ENCODE measurements around the gene TTF1. TPM values are rescaled to one million over a fixed set of nuclear protein-coding genes. Genes with fewer than 3 reads are reported as not detected.

Gene TTF1
- total RNA-seq, 1 experiment from 2014 or later = 26.9 TPM

DNA sequence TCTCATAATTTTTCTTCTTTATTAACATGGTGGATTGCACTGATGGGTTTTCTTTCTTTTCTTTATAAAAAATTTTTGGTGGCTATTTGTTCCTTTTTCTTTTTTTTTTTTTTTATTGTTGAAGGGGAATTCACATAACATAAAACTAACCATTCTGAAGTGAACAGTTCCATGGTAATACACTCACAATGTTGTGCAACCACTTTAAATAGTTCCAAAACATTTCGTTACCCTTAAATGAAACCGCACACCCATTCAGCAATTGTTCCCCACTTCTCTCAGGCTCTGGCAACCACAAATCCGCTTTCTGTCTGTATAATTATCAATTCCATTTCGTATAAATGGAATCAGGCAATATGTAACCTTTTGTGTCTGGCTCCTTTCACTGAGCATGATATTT is 40.2 kb downstream of the TTF1 start:
- Histone ChIP-seq H3K9ac (ENCODE audit: extremely low read depth, insufficient read length, low read length) (no peak overlapping the region), H2BK5ac (ENCODE audit: insufficient read length, low read length) (no peak overlapping the region), H4K5ac (ENCODE audit: insufficient read length, low read depth, low read length) (no peak overlapping the region), H3K4me1 (ENCODE audit: insufficient read depth, low read length) (no peaks in the 10 kb centered on the region), H2BK120ac (ENCODE audit: low read depth, low read length, poor library complexity, severe bottlenecking) (no peak overlapping the region), H3K4ac (ENCODE audit: low read depth, low read length) (no peak overlapping the region), H2BK12ac (ENCODE audit: insufficient read length, low read depth, low read length) (no peak overlapping the region), H2BK15ac (ENCODE audit: low read depth, low read length) (no peak overlapping the region), H3K14ac (ENCODE audit: insufficient read depth, low read length) (no peak overlapping the region), H3K56ac (ENCODE audit: insufficient read length, low read depth, low read length) (no peak overlapping the region), H4K91ac (ENCODE audit: insufficient read length, low read depth, low read length) (no peak overlapping the region), H3K9me3 (ENCODE audit: control insufficient read depth, low read depth, low read length) (no peaks in the 10 kb centered on the region), H2AK5ac (ENCODE audit: insufficient read length, low read length) (no peak overlapping the region), H4K20me1 (ENCODE audit: control insufficient read depth, insufficient read depth, insufficient read length) (no peaks in the 10 kb centered on the region), H4K8ac (replicated peaks; ENCODE audit: insufficient read length, low read depth, low read length) (no peak overlapping the region), H3K18ac (ENCODE audit: insufficient read length, low read depth, low read length) (no peak overlapping the region), H3K4me2 (ENCODE audit: insufficient read depth, insufficient read length, low read length) (no peak overlapping the region), H3K27ac (ENCODE audit: insufficient read length, low read depth, low read length) (no peak overlapping the region), H3K23ac (ENCODE audit: insufficient read length, low read depth, low read length) (no peak overlapping the region), H3K79me2 (ENCODE audit: insufficient read depth, low read length) (no peaks in the 10 kb centered on the region), H3K23me2 (ENCODE audit: insufficient read length, low read depth, low read length, poor library complexity, severe bottlenecking) (no peaks in the 10 kb centered on the region), H2BK20ac (ENCODE audit: low read depth, low read length, poor library complexity, severe bottlenecking) (no peak overlapping the region), H3K79me1 (ENCODE audit: insufficient read depth, low read depth, low read length, poor library complexity, severe bottlenecking) (no peaks in the 10 kb centered on the region), H3T11ph (ENCODE audit: low read length) (no peak overlapping the region), H3K27me3 (ENCODE audit: insufficient read depth, low read length) (no peaks in the 10 kb centered on the region), H2AFZ (ENCODE audit: low read length) (no peak overlapping the region)
- no peak overlapping the region for H3K27ac Mint-ChIP-seq
- no peak for TF ChIP-seq CTCF (conservative IDR thresholded peaks at IDR 0.05)
- no CpG with 5 or more reads among the region's 4 CpGs for WGBS (ENCODE audit: extremely low coverage, insufficient read length, low lambda C conversion rate)
- no peaks in the 10 kb centered on the region for H3K4me1 Mint-ChIP-seq
- H3K9me3 Mint-ChIP-seq = no peaks in the 10 kb centered on the region
- no peak for DNase-seq
- no peak overlapping the region for H3K4me3 Mint-ChIP-seq
- no peaks in the 10 kb centered on the region for H3K36me3 Mint-ChIP-seq (ENCODE audit: insufficient read depth in 1 of 3, low read depth in 3 of 3)
- H3K27me3 Mint-ChIP-seq (ENCODE audit: low read depth) = no peaks in the 10 kb centered on the region; the same call in 1 of the 2 replicates
